ENCODE data around the gene ARPC2. TPM values are rescaled to one million over a fixed set of nuclear protein-coding genes. Genes with fewer than 3 reads are reported as not detected.

Gene ARPC2
- total RNA-seq, 2 donors from 2014 or later, result 243 to 247 TPM

GRCh38 chr2:218193701-218194100 is 23.3 kb upstream of the ARPC2 start:
- Histone ChIP-seq H3K27me3 (ENCODE audit: control insufficient read depth, insufficient read depth, low read length, poor library complexity, severe bottlenecking) (peaks cover 9% of the 10 kb centered on the region), H3K4me1 (ENCODE audit: control insufficient read depth, insufficient read depth, low read length) (no peaks in the 10 kb centered on the region), H3K36me3 (ENCODE audit: control insufficient read depth, insufficient read depth, low read length) (no peaks in the 10 kb centered on the region), H3K27ac (ENCODE audit: low read depth, low read length) (no peak overlapping the region), H3K9ac (ENCODE audit: extremely low read depth, low read length, poor library complexity, severe bottlenecking) (no peak overlapping the region), H3K9me3 (ENCODE audit: control insufficient read depth, low read length) (no peaks in the 10 kb centered on the region), H3K4me3 (ENCODE audit: low read length) (no peak overlapping the region)
- peaks cover 10% of the 10 kb centered on the region for H3K27me3 Mint-ChIP-seq (ENCODE audit: insufficient read depth)
- 80 to 89% methylated on average over 2 to 4 of the region's 4 CpGs for WGBS, 2 experiments (ENCODE audit: insufficient coverage in 1 of 2, insufficient read length in 1 of 2)
- TF ChIP-seq CTCF (conservative IDR thresholded peaks at IDR 0.05), result no peak
- H3K9me3 Mint-ChIP-seq, result no peaks in the 10 kb centered on the region
- H3K4me1 Mint-ChIP-seq, result peaks cover 5% of the 10 kb centered on the region
- no peak overlapping the region for H3K27ac Mint-ChIP-seq
- no peak for DNase-seq
- H3K36me3 Mint-ChIP-seq (ENCODE audit: low read depth), result no peaks in the 10 kb centered on the region
- H3K4me3 Mint-ChIP-seq, result no peak overlapping the region

- H3K4me3 Mint-ChIP-seq, result no peak overlapping the region
- no peak for TF ChIP-seq CTCF (conservative IDR thresholded peaks at IDR 0.05)
- peaks cover 17% of the 10 kb centered on the region for H3K27me3 Mint-ChIP-seq (ENCODE audit: insufficient read depth)
Measured at GRCh38 chr2:218194880-218195279, 22.1 kb upstream of the ARPC2 start.

GRCh38 chr2:218196974-218197373 is 20.0 kb upstream of the ARPC2 start:
- no peak overlapping the region for H3K9ac ChIP-seq (ENCODE audit: extremely low read depth, low read length, poor library complexity, severe bottlenecking)
- WGBS, 2 experiments (ENCODE audit: insufficient coverage in 1 of 2, insufficient read length in 1 of 2), result 92 to 93% methylated on average over 4 of the region's 4 CpGs
- H3K9me3 ChIP-seq (ENCODE audit: control insufficient read depth, low read length), result no peaks in the 10 kb centered on the region
- H3K4me1 Mint-ChIP-seq, result peaks cover 5% of the 10 kb centered on the region
- TF ChIP-seq CTCF (conservative IDR thresholded peaks at IDR 0.05), result no peak
- H3K4me3 Mint-ChIP-seq, result no peak overlapping the region
- no peak overlapping the region for H3K4me3 ChIP-seq (ENCODE audit: low read length)
- H3K36me3 Mint-ChIP-seq (ENCODE audit: low read depth), result no peaks in the 10 kb centered on the region
- H3K27ac Mint-ChIP-seq, result no peak overlapping the region
- no peaks in the 10 kb centered on the region for H3K4me1 ChIP-seq (ENCODE audit: control insufficient read depth, insufficient read depth, low read length)
- H3K36me3 ChIP-seq (ENCODE audit: control insufficient read depth, insufficient read depth, low read length), result no peaks in the 10 kb centered on the region
- H3K27me3 ChIP-seq (ENCODE audit: control insufficient read depth, insufficient read depth, low read length, poor library complexity, severe bottlenecking), result peaks cover 13% of the 10 kb centered on the region
- no peak for DNase-seq
- H3K27ac ChIP-seq (ENCODE audit: low read depth, low read length), result no peak overlapping the region
- H3K27me3 Mint-ChIP-seq (ENCODE audit: insufficient read depth), result peaks cover 24% of the 10 kb centered on the region
- H3K9me3 Mint-ChIP-seq, result no peaks in the 10 kb centered on the region

More at GRCh38 chr2:218194880-218195279, 22.1 kb upstream of the ARPC2 start:
- Histone ChIP-seq H3K27ac (ENCODE audit: low read depth, low read length) (no peak overlapping the region), H3K4me3 (ENCODE audit: low read length) (no peak overlapping the region), H3K36me3 (ENCODE audit: control insufficient read depth, insufficient read depth, low read length) (no peaks in the 10 kb centered on the region), H3K4me1 (ENCODE audit: control insufficient read depth, insufficient read depth, low read length) (no peaks in the 10 kb centered on the region), H3K9ac (ENCODE audit: extremely low read depth, low read length, poor library complexity, severe bottlenecking) (no peak overlapping the region), H3K27me3 (ENCODE audit: control insufficient read depth, insufficient read depth, low read length, poor library complexity, severe bottlenecking) (peaks cover 9% of the 10 kb centered on the region), H3K9me3 (ENCODE audit: control insufficient read depth, low read length) (no peaks in the 10 kb centered on the region)
- no peaks in the 10 kb centered on the region for H3K9me3 Mint-ChIP-seq
- WGBS, 2 experiments (ENCODE audit: insufficient coverage in 1 of 2, insufficient read length in 1 of 2), result 100% methylated on average over 2 of the region's 3 CpGs; no CpG with 5 or more reads in 1 of the 2 experiments
- DNase-seq, result no peak
- H3K4me1 Mint-ChIP-seq, result peaks cover 5% of the 10 kb centered on the region
- no peaks in the 10 kb centered on the region for H3K36me3 Mint-ChIP-seq (ENCODE audit: low read depth)
- no peak overlapping the region for H3K27ac Mint-ChIP-seq

Data from endodermal cell (in vitro differentiated cells).